ENCODE data around the gene PRKAG2.

PRKAG2 gene

GRCh38 chr7:151710121-151710640 is 166.7 kb downstream of the PRKAG2 start:
- DNase-seq, result no peak
- TF ChIP-seq GATA1 (IDR thresholded peaks at IDR 0.05; ENCODE audit: low read depth, low read length), result no peak
- TF ChIP-seq POLR2A (IDR thresholded peaks at IDR 0.05; ENCODE audit: low read length), result no peak

- no peak for DNase-seq
- TF ChIP-seq POLR2A (IDR thresholded peaks at IDR 0.05; ENCODE audit: low read length) (no peak), GATA1 (IDR thresholded peaks at IDR 0.05; ENCODE audit: low read depth, low read length) (no peak)
Measured at GRCh38 chr7:151709141-151710038, 167.5 kb downstream of the PRKAG2 start.

- TF ChIP-seq POLR2A (IDR thresholded peaks at IDR 0.05; ENCODE audit: low read length), result no peak
- TF ChIP-seq GATA1 (IDR thresholded peaks at IDR 0.05; ENCODE audit: low read depth, low read length), result no peak
- DNase-seq, result no peak
Measured at GRCh38 chr7:151708610-151709009, 168.3 kb downstream of the PRKAG2 start.

- TF ChIP-seq POLR2A (IDR thresholded peaks at IDR 0.05; ENCODE audit: low read length), result no peak
- TF ChIP-seq GATA1 (IDR thresholded peaks at IDR 0.05; ENCODE audit: low read depth, low read length), result no peak
- no peak for DNase-seq
Measured at GRCh38 chr7:151707757-151708156, 169.2 kb downstream of the PRKAG2 start.

GRCh38 chr7:151707105-151707469 is 169.8 kb downstream of the PRKAG2 start:
- DNase-seq, result no peak
- no peak for TF ChIP-seq POLR2A (IDR thresholded peaks at IDR 0.05; ENCODE audit: low read length)
- no peak for TF ChIP-seq GATA1 (IDR thresholded peaks at IDR 0.05; ENCODE audit: low read depth, low read length)

GRCh38 chr7:151706277-151707104 is 170.4 kb downstream of the PRKAG2 start:
- no peak for DNase-seq
- no peak for TF ChIP-seq GATA1 (IDR thresholded peaks at IDR 0.05; ENCODE audit: low read depth, low read length)
- TF ChIP-seq POLR2A (IDR thresholded peaks at IDR 0.05; ENCODE audit: low read length), result no peak

- peak; percentile 7 to 22 for DNase-seq
- TF ChIP-seq POLR2A (IDR thresholded peaks at IDR 0.05; ENCODE audit: low read length) (no peak), GATA1 (IDR thresholded peaks at IDR 0.05; ENCODE audit: low read depth, low read length) (no peak)
Measured at GRCh38 chr7:151705636-151706276, 171.2 kb downstream of the PRKAG2 start.

GRCh38 chr7:151704960-151705635 is 171.8 kb downstream of the PRKAG2 start:
- no peak for TF ChIP-seq GATA1 (IDR thresholded peaks at IDR 0.05; ENCODE audit: low read depth, low read length)
- no peak for TF ChIP-seq POLR2A (IDR thresholded peaks at IDR 0.05; ENCODE audit: low read length)
- DNase-seq, result no peak

- TF ChIP-seq GATA1 (IDR thresholded peaks at IDR 0.05; ENCODE audit: low read depth, low read length), result no peak
- no peak for TF ChIP-seq POLR2A (IDR thresholded peaks at IDR 0.05; ENCODE audit: low read length)
- no peak for DNase-seq
Measured at GRCh38 chr7:151704299-151704959, 172.5 kb downstream of the PRKAG2 start.

- DNase-seq, result no peak
- no peak for TF ChIP-seq POLR2A (IDR thresholded peaks at IDR 0.05; ENCODE audit: low read length)
Measured at GRCh38 chr7:151702961-151703360, 174.0 kb downstream of the PRKAG2 start.

- DNase-seq, result no peak
- TF ChIP-seq GATA1 (IDR thresholded peaks at IDR 0.05; ENCODE audit: low read depth, low read length), result no peak
- no peak for TF ChIP-seq POLR2A (IDR thresholded peaks at IDR 0.05; ENCODE audit: low read length)
Measured at GRCh38 chr7:151700586-151701165, 176.2 kb downstream of the PRKAG2 start.

- no peak for DNase-seq
- TF ChIP-seq POLR2A (IDR thresholded peaks at IDR 0.05; ENCODE audit: low read length), result no peak
- no peak for TF ChIP-seq GATA1 (IDR thresholded peaks at IDR 0.05; ENCODE audit: low read depth, low read length)
Measured at GRCh38 chr7:151699928-151700319, 177.0 kb downstream of the PRKAG2 start.
